DOHH2 (cell line): ENCODE data around the gene ALKBH4.

Experiments used
- EZH2phosphoT487 ChIP-seq: fragments of 200-600 bp; sonication (generic); IDR thresholded peaks from 2 replicates; pipeline ENCODE4 v1.6.1; 2017; ENCODE audit warnings: borderline replicate concordance, mild to moderate bottlenecking, antibody characterized with exemption, low read length, moderate library complexity, mixed read lengths
- TF ChIP-seq, protein P1 (sequence below): fragments of 200-600 bp; sonication (generic); IDR thresholded peaks from one replicate; pipeline ENCODE4 v1.5.1; 2014; ENCODE audit warnings: antibody characterized with exemption, mild to moderate bottlenecking, low read depth, low read length; ENCODE audit not compliant: poor library complexity, severe bottlenecking

DNA sequence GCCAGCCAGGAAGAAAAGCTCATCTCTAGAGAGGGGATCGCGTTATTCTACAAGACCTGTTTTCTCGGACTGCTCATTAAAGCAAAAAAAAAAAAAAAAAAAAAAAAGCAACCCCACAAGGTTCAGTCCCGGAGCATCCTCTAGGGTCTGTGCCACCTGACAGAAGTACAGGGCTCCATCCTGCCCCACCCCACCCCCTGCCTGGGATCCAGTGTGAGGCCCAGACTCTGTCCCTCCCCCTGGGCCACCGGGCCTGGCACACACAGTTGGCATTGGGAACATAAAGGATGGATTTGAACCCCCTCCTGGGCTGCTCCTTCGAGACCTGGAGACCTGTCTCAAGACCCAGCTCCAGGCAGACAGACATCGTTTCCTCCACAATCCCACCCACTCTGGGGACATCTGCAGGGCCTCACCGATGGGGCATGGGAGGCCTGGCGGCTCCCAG lies 30.6 kb downstream of the ALKBH4 start:
- TF ChIP-seq, protein P1, sequence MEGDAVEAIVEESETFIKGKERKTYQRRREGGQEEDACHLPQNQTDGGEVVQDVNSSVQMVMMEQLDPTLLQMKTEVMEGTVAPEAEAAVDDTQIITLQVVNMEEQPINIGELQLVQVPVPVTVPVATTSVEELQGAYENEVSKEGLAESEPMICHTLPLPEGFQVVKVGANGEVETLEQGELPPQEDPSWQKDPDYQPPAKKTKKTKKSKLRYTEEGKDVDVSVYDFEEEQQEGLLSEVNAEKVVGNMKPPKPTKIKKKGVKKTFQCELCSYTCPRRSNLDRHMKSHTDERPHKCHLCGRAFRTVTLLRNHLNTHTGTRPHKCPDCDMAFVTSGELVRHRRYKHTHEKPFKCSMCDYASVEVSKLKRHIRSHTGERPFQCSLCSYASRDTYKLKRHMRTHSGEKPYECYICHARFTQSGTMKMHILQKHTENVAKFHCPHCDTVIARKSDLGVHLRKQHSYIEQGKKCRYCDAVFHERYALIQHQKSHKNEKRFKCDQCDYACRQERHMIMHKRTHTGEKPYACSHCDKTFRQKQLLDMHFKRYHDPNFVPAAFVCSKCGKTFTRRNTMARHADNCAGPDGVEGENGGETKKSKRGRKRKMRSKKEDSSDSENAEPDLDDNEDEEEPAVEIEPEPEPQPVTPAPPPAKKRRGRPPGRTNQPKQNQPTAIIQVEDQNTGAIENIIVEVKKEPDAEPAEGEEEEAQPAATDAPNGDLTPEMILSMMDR = no peak
- no peak for TF ChIP-seq EZH2phosphoT487
